ENCODE data around the gene SIX2. TPM values are rescaled to one million over a fixed set of nuclear protein-coding genes. Genes with fewer than 3 reads are reported as not detected.

SIX2 gene
- total RNA-seq, 3 donors from 2014 or later (not counting 1 experiment from before 2014, with no cell fraction given): not detected

DNA sequence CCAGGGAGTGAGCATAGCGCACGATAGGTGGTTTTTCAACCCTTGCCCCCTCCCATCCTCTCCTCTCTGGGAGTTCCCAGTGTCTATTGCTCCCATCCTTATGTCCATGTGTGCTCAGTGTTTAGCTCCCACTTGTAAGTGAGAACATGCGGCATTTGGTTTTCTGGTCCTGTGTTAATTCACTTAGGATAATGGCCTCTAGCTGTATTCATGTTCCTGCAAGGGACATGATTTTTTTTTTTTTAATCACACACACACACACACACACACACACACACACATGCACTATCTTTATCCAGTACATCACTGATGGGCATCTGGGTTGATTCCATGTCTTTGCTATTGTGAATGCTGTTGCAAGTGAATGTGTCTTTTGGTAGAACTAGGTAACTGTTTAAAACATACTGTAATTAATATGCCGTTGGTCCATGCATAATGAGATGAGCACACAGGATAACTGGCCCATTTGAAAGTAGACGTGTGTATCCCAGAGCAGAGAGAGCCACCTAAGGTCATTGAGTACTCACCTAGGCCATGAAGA, 43.2 kb upstream of the SIX2 start:
- no peaks in the 10 kb centered on the region for H3K36me3 ChIP-seq (ENCODE audit: control insufficient read depth, insufficient read depth, low read length)
- Mint-ChIP-seq H3K27me3 (ENCODE audit: low read depth in 2 of 2) (peaks cover 6 to 7% of the 10 kb centered on the region in 2 donors), H3K36me3 (no peaks in the 10 kb centered on the region), H3K4me3 (no peak overlapping the region), H3K4me1 (no peaks in the 10 kb centered on the region), H3K27ac (no peak overlapping the region), H3K9me3 (no peaks in the 10 kb centered on the region)
- no peaks in the 10 kb centered on the region for H3K4me1 ChIP-seq (ENCODE audit: control insufficient read depth, insufficient read depth, low read length)
- no peak overlapping the region for H3K27ac ChIP-seq (ENCODE audit: low read length)
- intact Hi-C loops (cut with micrococcal nuclease): no loop called here
- TF ChIP-seq, protein P1, sequence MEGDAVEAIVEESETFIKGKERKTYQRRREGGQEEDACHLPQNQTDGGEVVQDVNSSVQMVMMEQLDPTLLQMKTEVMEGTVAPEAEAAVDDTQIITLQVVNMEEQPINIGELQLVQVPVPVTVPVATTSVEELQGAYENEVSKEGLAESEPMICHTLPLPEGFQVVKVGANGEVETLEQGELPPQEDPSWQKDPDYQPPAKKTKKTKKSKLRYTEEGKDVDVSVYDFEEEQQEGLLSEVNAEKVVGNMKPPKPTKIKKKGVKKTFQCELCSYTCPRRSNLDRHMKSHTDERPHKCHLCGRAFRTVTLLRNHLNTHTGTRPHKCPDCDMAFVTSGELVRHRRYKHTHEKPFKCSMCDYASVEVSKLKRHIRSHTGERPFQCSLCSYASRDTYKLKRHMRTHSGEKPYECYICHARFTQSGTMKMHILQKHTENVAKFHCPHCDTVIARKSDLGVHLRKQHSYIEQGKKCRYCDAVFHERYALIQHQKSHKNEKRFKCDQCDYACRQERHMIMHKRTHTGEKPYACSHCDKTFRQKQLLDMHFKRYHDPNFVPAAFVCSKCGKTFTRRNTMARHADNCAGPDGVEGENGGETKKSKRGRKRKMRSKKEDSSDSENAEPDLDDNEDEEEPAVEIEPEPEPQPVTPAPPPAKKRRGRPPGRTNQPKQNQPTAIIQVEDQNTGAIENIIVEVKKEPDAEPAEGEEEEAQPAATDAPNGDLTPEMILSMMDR (IDR thresholded peaks at IDR 0.05): no peak
- WGBS (ENCODE audit: insufficient coverage): 81% methylated on average over 5 of the region's 5 CpGs
- no peak overlapping the region for H3K4me3 ChIP-seq (ENCODE audit: low read length)
- H3K9me3 ChIP-seq (ENCODE audit: control insufficient read depth, insufficient read depth, low read length): no peaks in the 10 kb centered on the region
- H3K27me3 ChIP-seq (ENCODE audit: control insufficient read depth, insufficient read depth, low read length): no peaks in the 10 kb centered on the region
- ATAC-seq (no peak), DNase-seq (no peak)

DNA sequence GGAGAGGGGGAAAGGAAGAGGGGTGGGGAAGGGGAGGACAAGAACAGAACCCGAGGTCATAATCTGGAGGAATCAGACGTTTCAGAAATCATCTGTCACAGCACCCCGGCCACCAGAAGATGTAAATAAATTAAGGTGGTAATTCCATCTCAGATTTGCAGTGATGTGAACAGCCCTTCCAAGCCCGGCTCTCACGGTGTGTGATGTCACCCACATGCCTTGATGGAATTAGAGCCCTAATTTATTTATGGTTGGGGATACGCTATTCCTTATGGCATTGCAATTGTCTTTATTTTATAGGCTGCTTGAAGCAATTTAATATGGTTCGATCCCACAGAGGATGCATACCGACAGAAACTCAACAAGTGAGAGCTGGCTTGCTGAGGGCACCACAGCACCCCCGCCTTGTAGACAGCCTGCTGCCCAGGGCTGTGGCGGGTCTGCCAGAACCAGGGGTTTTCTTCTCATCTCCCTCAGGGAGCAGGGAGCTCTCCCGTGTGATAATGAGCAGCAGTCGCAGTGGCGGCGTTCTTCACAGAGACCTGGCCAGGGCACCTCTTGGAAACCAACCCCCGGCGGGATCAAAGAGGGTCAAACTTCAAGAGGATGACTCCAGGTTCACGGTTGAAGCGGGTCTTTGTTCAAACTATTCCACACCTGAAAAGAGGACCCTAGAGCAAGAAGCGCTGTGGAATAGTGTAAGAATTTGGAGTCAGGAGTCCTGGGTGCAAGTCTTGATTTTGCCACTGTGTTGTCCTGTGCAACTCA, 40.5 kb upstream of the SIX2 start:
- ATAC-seq (no peak), DNase-seq (no peak)
- H3K36me3 Mint-ChIP-seq: no peaks in the 10 kb centered on the region
- Histone ChIP-seq H3K27ac (ENCODE audit: low read length) (no peak overlapping the region), H3K27me3 (ENCODE audit: control insufficient read depth, insufficient read depth, low read length) (no peaks in the 10 kb centered on the region), H3K36me3 (ENCODE audit: control insufficient read depth, insufficient read depth, low read length) (no peaks in the 10 kb centered on the region), H3K4me1 (ENCODE audit: control insufficient read depth, insufficient read depth, low read length) (no peaks in the 10 kb centered on the region), H3K9me3 (ENCODE audit: control insufficient read depth, insufficient read depth, low read length) (no peaks in the 10 kb centered on the region), H3K4me3 (ENCODE audit: low read length) (no peak overlapping the region)
- no peak overlapping the region for H3K27ac Mint-ChIP-seq
- no peaks in the 10 kb centered on the region for H3K4me1 Mint-ChIP-seq
- no peaks in the 10 kb centered on the region for H3K9me3 Mint-ChIP-seq
- WGBS (ENCODE audit: insufficient coverage): 88% methylated on average over 19 of the region's 19 CpGs
- intact Hi-C loops (cut with micrococcal nuclease): no loop called here
- no peak overlapping the region for H3K4me3 Mint-ChIP-seq
- H3K27me3 Mint-ChIP-seq (ENCODE audit: low read depth in 2 of 2): peaks cover 6 to 22% of the 10 kb centered on the region in 2 donors
- TF ChIP-seq, protein P1 (IDR thresholded peaks at IDR 0.05): no peak

DNA sequence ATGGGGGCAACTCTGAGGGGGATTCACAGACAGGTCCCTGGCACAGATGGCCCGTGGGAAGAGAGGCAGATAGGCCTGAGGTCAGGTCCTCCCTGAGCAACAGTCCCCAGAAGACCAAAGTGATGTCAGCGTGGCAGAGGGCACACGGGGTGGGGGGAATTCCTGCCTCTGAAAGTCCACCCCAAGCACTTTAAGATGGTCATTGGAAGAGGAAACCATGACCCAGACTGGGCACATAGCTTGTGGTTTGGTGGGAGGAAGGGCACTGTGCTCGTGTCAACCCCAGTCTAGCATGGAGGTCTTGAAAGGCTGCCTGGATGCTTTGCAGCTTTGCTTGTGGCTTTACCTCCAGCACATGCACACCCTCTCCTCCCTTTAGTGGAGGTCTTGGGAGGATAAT, 38.0 kb upstream of the SIX2 start:
- Histone ChIP-seq H3K36me3 (ENCODE audit: control insufficient read depth, insufficient read depth, low read length) (no peaks in the 10 kb centered on the region), H3K27me3 (ENCODE audit: control insufficient read depth, insufficient read depth, low read length) (no peaks in the 10 kb centered on the region), H3K9me3 (ENCODE audit: control insufficient read depth, insufficient read depth, low read length) (no peaks in the 10 kb centered on the region), H3K4me1 (ENCODE audit: control insufficient read depth, insufficient read depth, low read length) (no peaks in the 10 kb centered on the region), H3K27ac (ENCODE audit: low read length) (no peak overlapping the region), H3K4me3 (ENCODE audit: low read length) (no peak overlapping the region)
- peaks cover 14 to 36% of the 10 kb centered on the region in 2 donors for H3K27me3 Mint-ChIP-seq (ENCODE audit: low read depth in 2 of 2)
- WGBS (ENCODE audit: insufficient coverage): 32% methylated on average over 4 of the region's 4 CpGs
- ATAC-seq: peak in 1 of 3 donors; percentile 37
- no peak for DNase-seq
- H3K4me1 Mint-ChIP-seq: no peaks in the 10 kb centered on the region
- H3K36me3 Mint-ChIP-seq: no peaks in the 10 kb centered on the region
- TF ChIP-seq, protein P1 (IDR thresholded peaks at IDR 0.05): no peak
- H3K27ac Mint-ChIP-seq: no peak overlapping the region
- intact Hi-C loops (cut with micrococcal nuclease): no loop called here
- H3K4me3 Mint-ChIP-seq: no peak overlapping the region
- no peaks in the 10 kb centered on the region for H3K9me3 Mint-ChIP-seq
